Middle frontal gyrus (tissue), 1 donor: Measurements from ENCODE around the gene RNF32.
"Not testable (repeated sequence)": the region's sequence is repeated elsewhere in the genome, so short reads cannot be mapped to it uniquely, and the experiment has no call there.

ENCODE experiments used
- DNase-seq: peaks from one replicate; pipeline ENCODE4 v3.0.0-alpha.2; 2015; ENCODE audit warnings: low spot score; ENCODE audit errors: extremely low spot score

Gene RNF32

GRCh38 chr7:156673454-156673853 is 32.9 kb downstream of the RNF32 start:
- DNase-seq = no peak

- DNase-seq = no peak
Measured at GRCh38 chr7:156673902-156674301, 33.3 kb downstream of the RNF32 start.

GRCh38 chr7:156675721-156676120 is 35.1 kb downstream of the RNF32 start:
- DNase-seq = no peak

- DNase-seq = no peak
Measured at GRCh38 chr7:156676263-156676662, 35.7 kb downstream of the RNF32 start.

GRCh38 chr7:156677374-156678054 is 36.9 kb downstream of the RNF32 start:
- DNase-seq = no peak

- DNase-seq = no peak
Measured at GRCh38 chr7:156680281-156680680, 39.7 kb downstream of the RNF32 start.

- no peak for DNase-seq
Measured at GRCh38 chr7:156682928-156683327, 42.4 kb downstream of the RNF32 start.

- DNase-seq = no peak
Measured at GRCh38 chr7:156684251-156684650, 43.7 kb downstream of the RNF32 start.

GRCh38 chr7:156684661-156685060 is 44.1 kb downstream of the RNF32 start:
- no peak for DNase-seq

- no peak for DNase-seq
Measured at GRCh38 chr7:156691764-156692163, 51.2 kb downstream of the RNF32 start.

- DNase-seq = no peak
Measured at GRCh38 chr7:156692849-156693248, 52.3 kb downstream of the RNF32 start.

- no peak for DNase-seq
Measured at GRCh38 chr7:156693627-156694026, 53.1 kb downstream of the RNF32 start.

GRCh38 chr7:156697283-156697682 is 56.7 kb downstream of the RNF32 start:
- DNase-seq = not testable (repeated sequence)

GRCh38 chr7:156698512-156698911 is 57.9 kb downstream of the RNF32 start:
- DNase-seq = not testable (repeated sequence)

- not testable (repeated sequence) for DNase-seq
Measured at GRCh38 chr7:156701787-156702186, 61.2 kb downstream of the RNF32 start.

GRCh38 chr7:156702399-156702798 is 61.8 kb downstream of the RNF32 start:
- no peak for DNase-seq

- no peak for DNase-seq
Measured at GRCh38 chr7:156703209-156703608, 62.6 kb downstream of the RNF32 start.

GRCh38 chr7:156703773-156704482 is 63.4 kb downstream of the RNF32 start:
- no peak for DNase-seq

- no peak for DNase-seq
Measured at GRCh38 chr7:156722043-156722826, 81.7 kb downstream of the RNF32 start.

GRCh38 chr7:156725073-156725472 is 84.5 kb downstream of the RNF32 start:
- no peak for DNase-seq

- DNase-seq = no peak
Measured at GRCh38 chr7:156725936-156726335, 85.4 kb downstream of the RNF32 start.
